Large intestine (tissue), 3 donors: ENCODE data around the gene RFNG. TPM values are rescaled to one million over a fixed set of nuclear protein-coding genes. Genes with fewer than 3 reads are reported as not detected.
"Not testable (repeated sequence)": the region's sequence is repeated elsewhere in the genome, so short reads cannot be mapped to it uniquely, and the experiment has no call there.

Source experiments
- DNase-seq, 2 donors: peaks; one replicate each; pipeline versions ENCODE4 v3.0.0 to v3.0.0-alpha.2; 2013
- H3K27ac ChIP-seq: one replicate; pipeline ENCODE4 v1.5.1; 2013; ENCODE audit warnings: low read length
- H3K27me3 ChIP-seq: 2 replicates; pipeline ENCODE4 v1.6.1; 2013; ENCODE audit warnings: low read length; ENCODE audit not compliant: control insufficient read depth, insufficient read depth
- H3K36me3 ChIP-seq: 2 replicates; pipeline ENCODE4 v1.6.1; 2013; ENCODE audit warnings: low read length; ENCODE audit not compliant: control insufficient read depth, insufficient read depth
- H3K4me1 ChIP-seq: one replicate; pipeline ENCODE4 v1.6.1; 2013; ENCODE audit warnings: low read length; ENCODE audit not compliant: control insufficient read depth, insufficient read depth
- H3K4me3 ChIP-seq: one replicate; pipeline ENCODE4 v1.5.1; 2013; ENCODE audit warnings: low read length
- H3K9me3 ChIP-seq: one replicate; pipeline ENCODE4 v1.6.1; 2013; ENCODE audit warnings: mild to moderate bottlenecking, low read depth, low read length, moderate library complexity; ENCODE audit not compliant: control insufficient read depth
- WGBS: methylation state at CpG from one replicate; pipeline ENCODE4 v1.1.5; 2013; ENCODE audit warnings: low lambda C conversion rate; ENCODE audit not compliant: insufficient coverage; 5-methylcytosine and 5-hydroxymethylcytosine counted together
- polyA plus RNA-seq: library from polyadenylated mRNA; unstranded; fragments of 120-200 nt; gene quantifications from one replicate; pipeline ENCODE4 v1.2.1, GENCODE V29; 2013

RFNG gene
- polyA plus RNA-seq, 1 donor = 42.1 TPM

GRCh38 chr17:82041144-82041814 lies 10.3 kb downstream of the RFNG start:
- Histone ChIP-seq H3K4me3 (no peak overlapping the region), H3K4me1 (peaks cover 11% of the 10 kb centered on the region), H3K36me3 (no peaks in the 10 kb centered on the region), H3K27me3 (no peaks in the 10 kb centered on the region), H3K9me3 (no peaks in the 10 kb centered on the region), H3K27ac (no peak overlapping the region)
- WGBS = no CpG with 5 or more reads among the region's 17 CpGs
- no peak for DNase-seq

GRCh38 chr17:82039695-82040299 lies 11.8 kb downstream of the RFNG start:
- Histone ChIP-seq H3K4me3 (no peak overlapping the region), H3K9me3 (no peaks in the 10 kb centered on the region), H3K27me3 (no peaks in the 10 kb centered on the region), H3K36me3 (peaks cover 4% of the 10 kb centered on the region), H3K4me1 (peaks cover 17% of the 10 kb centered on the region), H3K27ac (no peak overlapping the region)
- no CpG with 5 or more reads among the region's 8 CpGs for WGBS
- DNase-seq = no peak

DNA sequence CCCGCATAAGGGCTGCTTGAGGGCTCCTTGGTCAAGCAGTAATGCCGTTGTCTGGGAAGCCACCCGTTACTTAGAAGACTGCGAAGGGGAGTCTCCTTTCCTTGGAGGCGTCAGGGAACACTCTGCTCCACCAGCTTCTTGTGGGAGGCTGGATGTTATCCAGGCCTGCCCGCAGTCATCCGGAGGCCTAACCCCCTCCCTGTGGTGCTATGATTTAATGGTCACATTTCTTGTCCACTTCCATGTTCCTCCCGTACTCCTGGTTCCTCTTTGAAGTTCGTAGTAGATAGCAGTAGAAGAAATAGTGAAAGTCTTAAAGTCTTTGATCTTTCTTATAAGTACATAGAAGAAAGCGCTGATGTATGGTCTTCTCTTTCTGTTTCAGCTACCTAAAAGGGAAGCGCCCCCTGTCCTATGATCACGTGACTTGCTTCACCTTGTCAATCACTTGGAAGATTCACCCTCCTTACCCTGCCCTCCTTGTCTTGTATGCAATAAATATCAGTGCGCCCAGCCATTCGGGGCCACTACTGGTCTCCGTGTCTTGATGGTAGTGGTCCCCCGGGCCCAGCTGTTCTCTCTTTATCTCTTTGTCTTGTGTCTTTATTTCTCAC lies 12.7 kb downstream of the RFNG start:
- not testable (repeated sequence) for H3K9me3 ChIP-seq, H3K4me3 ChIP-seq, H3K27ac ChIP-seq, H3K27me3 ChIP-seq, DNase-seq, H3K36me3 ChIP-seq
- H3K4me1 ChIP-seq = peaks cover 17% of the 10 kb centered on the region
- WGBS = no CpG with 5 or more reads among the region's 16 CpGs

- WGBS = no CpG with 5 or more reads among the region's 10 CpGs
- no peaks in the 10 kb centered on the region for H3K27me3 ChIP-seq
- DNase-seq = no peak
- peaks cover 4% of the 10 kb centered on the region for H3K36me3 ChIP-seq
- H3K4me3 ChIP-seq = peak overlapping the region; percentile 31
- peak overlapping the region; percentile 95 for H3K27ac ChIP-seq
- H3K9me3 ChIP-seq = no peaks in the 10 kb centered on the region
- H3K4me1 ChIP-seq = peaks cover 17% of the 10 kb centered on the region
These were observed 13.8 kb downstream of the RFNG start for GRCh38 chr17:82037889-82038195.

DNA sequence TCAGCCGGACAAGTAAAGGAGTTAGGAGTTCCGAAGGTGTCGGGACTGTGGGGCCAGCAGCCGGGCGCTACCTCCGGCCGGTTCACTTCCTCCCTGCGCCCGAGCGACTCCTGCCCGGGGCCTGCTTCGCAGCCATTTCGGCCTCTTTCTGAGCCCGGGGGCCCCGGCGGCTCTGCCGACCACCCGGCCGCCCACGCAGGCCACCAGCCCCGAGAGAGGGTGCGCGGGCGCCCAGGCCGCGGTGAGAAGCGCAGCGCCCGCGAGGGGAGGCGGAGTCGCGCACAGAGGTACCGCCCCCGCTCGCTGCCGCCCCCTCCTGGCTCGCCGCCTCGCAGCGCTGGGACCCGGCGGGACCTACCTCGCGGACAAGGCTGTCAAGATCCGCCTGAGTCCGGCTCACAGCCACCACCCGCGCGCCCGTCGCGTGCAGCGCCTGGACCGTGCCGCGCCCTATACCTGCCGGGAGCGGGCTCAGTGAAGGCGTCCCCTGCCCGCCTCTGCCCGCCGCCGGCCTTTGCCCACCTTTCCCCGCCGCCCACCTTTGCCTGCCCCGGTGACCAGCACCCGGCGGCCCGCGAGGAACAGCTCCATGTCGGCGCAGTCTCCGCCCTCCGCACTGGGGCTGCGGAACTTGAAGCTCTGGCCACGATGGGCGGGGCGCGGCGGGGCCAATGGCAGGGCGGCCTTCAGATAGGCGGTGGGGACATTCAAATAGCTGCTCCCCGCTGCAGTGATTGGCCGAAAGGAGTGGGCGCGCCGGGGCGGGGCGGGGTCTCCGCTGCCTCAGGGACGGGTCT lies 14.3 kb downstream of the RFNG start, which contains the start of gene DCXR:
TSS of gene DCXR (minus strand) at position 606 of the 797 bp plus-strand sequence. CDS start at position 591, 15 bp downstream.
- Histone ChIP-seq H3K27ac (peak within 1 kb of the TSS; percentile 95), H3K9me3 (peaks cover under 1% of the 10 kb centered on the region), H3K36me3 (peaks cover 4% of the 10 kb centered on the region), H3K27me3 (peaks cover 3% of the 10 kb centered on the region), H3K4me1 (peaks cover 20% of the 10 kb centered on the region), H3K4me3 (peak within 1 kb of the TSS; percentile 79)
- DNase-seq = peak; percentile 95 to 98
- WGBS = no CpG with 5 or more reads among the region's 92 CpGs

DNA sequence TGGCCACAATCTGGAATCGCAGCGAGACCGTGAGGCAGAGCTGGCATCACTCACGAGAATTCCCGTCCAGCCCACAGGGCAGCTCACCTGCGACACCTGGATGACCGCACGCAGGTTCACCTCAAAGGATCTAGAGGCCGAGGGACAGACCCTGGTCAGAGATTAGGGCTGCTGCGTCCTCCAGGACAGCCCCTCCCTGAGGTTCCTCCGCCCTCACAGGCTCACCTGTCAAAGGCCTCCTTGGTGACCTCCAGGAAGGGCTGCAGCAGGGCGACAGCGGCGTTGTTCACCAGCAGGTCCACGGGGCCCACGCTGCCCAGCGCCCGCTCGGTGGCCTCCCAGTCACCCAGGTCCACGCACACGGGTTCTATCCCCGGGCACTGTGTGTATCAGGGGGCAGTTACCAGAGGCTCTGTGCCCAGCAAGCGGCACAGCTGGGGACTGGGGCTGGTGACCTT lies 14.9 kb downstream of the RFNG start:
- Histone ChIP-seq H3K27me3 (peaks cover 6% of the 10 kb centered on the region), H3K36me3 (peaks cover 4% of the 10 kb centered on the region), H3K4me3 (peak overlapping the region; percentile 79), H3K9me3 (peaks cover 3% of the 10 kb centered on the region), H3K4me1 (peaks cover 23% of the 10 kb centered on the region), H3K27ac (peak overlapping the region; percentile 95)
- WGBS = no CpG with 5 or more reads among the region's 23 CpGs
- no peak for DNase-seq

- H3K27ac ChIP-seq = no peak overlapping the region
These were observed 15.5 kb downstream of the RFNG start for GRCh38 chr17:82035956-82036633.

DNA sequence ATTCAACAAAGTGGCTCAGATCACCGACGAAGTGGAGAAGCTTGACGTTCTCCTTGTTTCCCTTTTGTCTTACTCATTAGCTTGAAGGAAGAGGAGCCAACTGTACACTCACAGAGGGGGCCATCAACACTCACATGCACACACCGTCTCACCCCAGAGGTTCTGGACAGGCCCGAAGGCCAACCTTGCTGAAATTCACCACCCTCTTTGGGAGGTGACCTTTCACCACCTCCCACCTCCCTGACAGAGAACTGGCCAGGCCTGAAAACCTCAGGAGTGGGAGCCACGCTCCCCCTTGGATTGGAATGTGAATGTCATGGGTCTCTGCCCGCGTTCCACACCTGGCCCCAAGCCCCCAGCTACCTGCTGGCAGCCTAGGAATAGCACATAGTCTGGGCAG lies 16.1 kb downstream of the RFNG start:
- H3K27me3 ChIP-seq = peaks cover 6% of the 10 kb centered on the region
- no peak overlapping the region for H3K27ac ChIP-seq
- H3K4me1 ChIP-seq = peaks cover 27% of the 10 kb centered on the region
- no peak for DNase-seq
- H3K9me3 ChIP-seq = peaks cover 3% of the 10 kb centered on the region
- peaks cover 4% of the 10 kb centered on the region for H3K36me3 ChIP-seq
- no peak overlapping the region for H3K4me3 ChIP-seq
- no CpG with 5 or more reads among the region's 8 CpGs for WGBS

More at GRCh38 chr17:82035956-82036633, 15.5 kb downstream of the RFNG start:
- no CpG with 5 or more reads among the region's 20 CpGs for WGBS
- no peak for DNase-seq
- Histone ChIP-seq H3K36me3 (peaks cover 4% of the 10 kb centered on the region), H3K4me1 (peaks cover 23% of the 10 kb centered on the region), H3K4me3 (peak overlapping the region; percentile 79), H3K9me3 (peaks cover 3% of the 10 kb centered on the region), H3K27me3 (peaks cover 6% of the 10 kb centered on the region)

GRCh38 chr17:82034371-82035011 lies 17.1 kb downstream of the RFNG start:
- peaks cover 27% of the 10 kb centered on the region for H3K4me1 ChIP-seq
- H3K36me3 ChIP-seq = peaks cover 4% of the 10 kb centered on the region
- 87% methylated on average over 3 of the region's 23 CpGs for WGBS

More at GRCh38 chr17:82034371-82035011, 17.1 kb downstream of the RFNG start:
- Histone ChIP-seq H3K9me3 (peaks cover 3% of the 10 kb centered on the region), H3K4me3 (no peak overlapping the region), H3K27me3 (peaks cover 6% of the 10 kb centered on the region), H3K27ac (no peak overlapping the region)
- no peak for DNase-seq
